ENCODE data around the gene PIK3R6.

PIK3R6 gene

GRCh38 chr17:8835631-8836364 is 31.7 kb downstream of the PIK3R6 start:
- Histone ChIP-seq H3K4me3 (ENCODE audit: low read length, poor library complexity, severe bottlenecking) (no peak overlapping the region), H2AFZ (ENCODE audit: low read length) (no peak overlapping the region), H3K9ac (ENCODE audit: low read depth, low read length, poor library complexity, severe bottlenecking) (no peak overlapping the region), H3K4me1 (ENCODE audit: insufficient read depth, low read length, poor library complexity, severe bottlenecking) (no peaks in the 10 kb centered on the region), H3K9me2 (replicated peaks; ENCODE audit: low read depth, low read length) (no peaks in the 10 kb centered on the region), H3K27me3 (ENCODE audit: insufficient read depth, low read length, poor library complexity, severe bottlenecking) (no peaks in the 10 kb centered on the region), H3F3A (ENCODE audit: low read depth) (no peaks in the 10 kb centered on the region), H3K9me3 (ENCODE audit: insufficient read depth, low read depth, low read length) (no peaks in the 10 kb centered on the region), H3K79me2 (ENCODE audit: insufficient read depth, low read length) (no peaks in the 10 kb centered on the region), H3K4me2 (ENCODE audit: low read depth, low read length, poor library complexity, severe bottlenecking) (no peak overlapping the region), H4K20me1 (ENCODE audit: insufficient read depth, low read length, poor library complexity, severe bottlenecking) (no peaks in the 10 kb centered on the region), H3K36me3 (ENCODE audit: insufficient read depth, low read length) (peaks cover 55% of the 10 kb centered on the region; the same call in 1 of the 2 replicates)
- TF ChIP-seq CTCF (conservative IDR thresholded peaks at IDR 0.05; ENCODE audit: low read length) (no peak), EZH2phosphoT487 (IDR thresholded peaks at IDR 0.05; ENCODE audit: borderline replicate concordance) (no peak)

- TF ChIP-seq EZH2phosphoT487 (IDR thresholded peaks at IDR 0.05; ENCODE audit: borderline replicate concordance) (no peak), CTCF (conservative IDR thresholded peaks at IDR 0.05; ENCODE audit: low read length) (no peak)
- no peaks in the 10 kb centered on the region for H3F3A ChIP-seq (ENCODE audit: low read depth)
- H3K36me3 ChIP-seq (ENCODE audit: insufficient read depth, low read length), result peaks cover 55% of the 10 kb centered on the region; the same call in 1 of the 2 replicates
- no peak overlapping the region for H2AFZ ChIP-seq (ENCODE audit: low read length)
- no peaks in the 10 kb centered on the region for H3K9me3 ChIP-seq (ENCODE audit: insufficient read depth, low read depth, low read length)
- H3K9me2 ChIP-seq (replicated peaks; ENCODE audit: low read depth, low read length), result no peaks in the 10 kb centered on the region
- H3K4me2 ChIP-seq (ENCODE audit: low read depth, low read length, poor library complexity, severe bottlenecking), result no peak overlapping the region
- no peaks in the 10 kb centered on the region for H3K27me3 ChIP-seq (ENCODE audit: insufficient read depth, low read length, poor library complexity, severe bottlenecking)
- H3K9ac ChIP-seq (ENCODE audit: low read depth, low read length, poor library complexity, severe bottlenecking), result no peak overlapping the region
- H3K79me2 ChIP-seq (ENCODE audit: insufficient read depth, low read length), result no peaks in the 10 kb centered on the region
- no peaks in the 10 kb centered on the region for H4K20me1 ChIP-seq (ENCODE audit: insufficient read depth, low read length, poor library complexity, severe bottlenecking)
- H3K4me1 ChIP-seq (ENCODE audit: insufficient read depth, low read length, poor library complexity, severe bottlenecking), result no peaks in the 10 kb centered on the region
- H3K4me3 ChIP-seq (ENCODE audit: low read length, poor library complexity, severe bottlenecking), result no peak overlapping the region
Measured at GRCh38 chr17:8835106-8835505, 32.4 kb downstream of the PIK3R6 start.

GRCh38 chr17:8832711-8833352 is 34.6 kb downstream of the PIK3R6 start:
- H3K4me2 ChIP-seq (ENCODE audit: low read depth, low read length, poor library complexity, severe bottlenecking), result no peak overlapping the region
- H3K4me3 ChIP-seq (ENCODE audit: low read length, poor library complexity, severe bottlenecking), result no peak overlapping the region
- no peak overlapping the region for H3K9ac ChIP-seq (ENCODE audit: low read depth, low read length, poor library complexity, severe bottlenecking)
- H3F3A ChIP-seq (ENCODE audit: low read depth), result no peaks in the 10 kb centered on the region
- no peaks in the 10 kb centered on the region for H4K20me1 ChIP-seq (ENCODE audit: insufficient read depth, low read length, poor library complexity, severe bottlenecking)
- no peaks in the 10 kb centered on the region for H3K9me3 ChIP-seq (ENCODE audit: insufficient read depth, low read depth, low read length)
- no peaks in the 10 kb centered on the region for H3K4me1 ChIP-seq (ENCODE audit: insufficient read depth, low read length, poor library complexity, severe bottlenecking)
- H3K36me3 ChIP-seq (ENCODE audit: insufficient read depth, low read length), result peaks cover 40% of the 10 kb centered on the region; the same call in 1 of the 2 replicates
- no peaks in the 10 kb centered on the region for H3K27me3 ChIP-seq (ENCODE audit: insufficient read depth, low read length, poor library complexity, severe bottlenecking)
- TF ChIP-seq CTCF (conservative IDR thresholded peaks at IDR 0.05; ENCODE audit: low read length) (peak; percentile 73), EZH2phosphoT487 (IDR thresholded peaks at IDR 0.05; ENCODE audit: borderline replicate concordance) (no peak)
- H2AFZ ChIP-seq (ENCODE audit: low read length), result no peak overlapping the region
- no peaks in the 10 kb centered on the region for H3K79me2 ChIP-seq (ENCODE audit: insufficient read depth, low read length)
- H3K9me2 ChIP-seq (replicated peaks; ENCODE audit: low read depth, low read length), result no peaks in the 10 kb centered on the region
